ENCODE data around the gene HDAC4.

HDAC4 gene

DNA sequence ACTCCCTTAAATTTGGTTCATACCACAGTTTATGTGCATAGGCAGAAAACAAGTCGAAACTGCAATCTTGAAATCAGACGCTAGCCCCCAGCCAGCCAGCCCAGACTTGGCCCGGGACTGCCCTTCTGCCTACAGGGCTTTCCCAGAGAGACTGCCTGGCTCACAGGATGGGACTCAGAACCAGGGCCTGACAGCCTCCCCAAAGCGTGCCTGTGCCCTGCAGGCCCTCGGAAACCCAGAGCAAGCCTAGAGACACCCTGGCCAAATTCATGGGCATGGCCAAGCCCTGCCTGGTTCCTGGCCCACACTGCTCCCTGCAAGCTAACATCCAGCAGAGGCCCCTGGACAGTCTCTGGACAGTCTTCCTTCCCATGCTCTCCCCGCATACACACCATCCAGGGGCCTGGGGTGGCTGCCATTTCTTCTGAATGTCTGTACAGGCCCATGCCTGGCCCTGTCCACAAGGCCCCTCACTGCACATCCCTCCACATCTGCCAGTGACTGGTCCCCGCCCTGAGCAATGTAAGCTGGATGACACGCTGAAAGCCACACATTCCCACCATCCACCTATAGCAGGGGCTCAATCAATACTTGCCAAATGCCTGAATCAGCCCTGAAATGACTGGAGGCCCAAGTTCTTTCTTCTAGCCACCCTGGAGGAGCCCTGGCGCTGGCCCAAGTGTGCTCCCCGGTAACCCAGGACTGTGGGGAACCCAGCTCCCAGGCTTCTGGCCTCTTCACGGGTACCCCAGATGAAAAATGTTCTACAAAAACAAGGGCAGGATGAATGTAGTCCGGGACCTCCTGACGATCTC, 73.1 kb downstream of the HDAC4 start:
- Histone ChIP-seq H3F3A (ENCODE audit: insufficient read depth) (no peaks in the 10 kb centered on the region), H3K9me2 (replicated peaks; ENCODE audit: insufficient read depth, low read length) (no peaks in the 10 kb centered on the region), H4K20me1 (ENCODE audit: low read depth, low read length) (no peaks in the 10 kb centered on the region), H3K9me3 (ENCODE audit: insufficient read depth, low read length) (no peaks in the 10 kb centered on the region), H2AFZ (ENCODE audit: low read depth, low read length, severe bottlenecking) (no peak overlapping the region), H3K79me2 (ENCODE audit: insufficient read depth, low read length) (no peaks in the 10 kb centered on the region), H3K4me3 (ENCODE audit: insufficient read depth, low read length, poor library complexity, severe bottlenecking) (no peak overlapping the region), H3K27me3 (ENCODE audit: low read length) (no peaks in the 10 kb centered on the region), H3K27ac (ENCODE audit: low read depth, low read length) (no peak overlapping the region), H3K9ac (ENCODE audit: low read length) (no peak overlapping the region), H3K4me2 (ENCODE audit: low read depth, low read length, poor library complexity, severe bottlenecking) (no peak overlapping the region), H3K36me3 (ENCODE audit: low read length) (no peaks in the 10 kb centered on the region)
- TF ChIP-seq CTCF (IDR thresholded peaks at IDR 0.05; ENCODE audit: insufficient read depth, low read length, poor library complexity, severe bottlenecking) (no peak), EZH2phosphoT487 (conservative IDR thresholded peaks at IDR 0.05; ENCODE audit: low read length) (no peak)

DNA sequence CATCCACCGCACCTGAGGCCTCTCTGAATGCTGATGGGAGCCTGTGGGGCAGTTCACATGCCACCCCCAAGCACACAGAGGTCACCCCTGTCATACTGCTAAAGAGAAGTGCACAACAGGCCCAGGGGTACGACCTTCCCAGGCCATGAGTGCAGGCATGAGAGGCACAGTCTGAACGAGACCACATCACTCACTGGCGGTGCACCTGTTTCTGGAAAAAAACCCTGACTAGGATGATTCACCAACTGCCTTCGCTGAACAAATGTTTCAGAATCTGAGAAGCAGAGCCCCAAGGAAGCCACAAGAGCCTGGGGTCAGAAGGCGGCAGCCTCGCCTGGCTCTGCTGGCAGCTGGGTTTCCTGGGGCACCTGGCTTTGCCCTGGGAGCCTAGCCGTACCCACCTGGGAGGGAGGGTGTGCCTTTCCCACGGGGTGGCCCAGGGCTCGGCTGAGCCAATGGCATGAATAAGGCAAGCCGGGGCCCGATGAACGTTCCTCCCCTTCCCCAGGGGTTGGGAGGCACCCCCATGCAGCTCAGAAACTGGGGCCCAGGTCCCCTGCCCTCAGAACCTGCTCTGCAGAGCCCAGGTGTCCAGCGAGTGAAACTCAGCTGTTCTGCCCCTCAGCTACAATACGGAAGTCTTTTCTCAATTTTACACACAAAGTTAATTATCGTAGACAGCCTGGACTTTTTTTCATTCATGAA, 73.8 kb downstream of the HDAC4 start:
- Histone ChIP-seq H3K9me3 (ENCODE audit: insufficient read depth, low read length) (no peaks in the 10 kb centered on the region), H3K4me2 (ENCODE audit: low read depth, low read length, poor library complexity, severe bottlenecking) (no peak overlapping the region), H3K4me3 (ENCODE audit: insufficient read depth, low read length, poor library complexity, severe bottlenecking) (no peak overlapping the region), H2AFZ (ENCODE audit: low read depth, low read length, severe bottlenecking) (no peak overlapping the region), H4K20me1 (ENCODE audit: low read depth, low read length) (no peaks in the 10 kb centered on the region), H3K9ac (ENCODE audit: low read length) (no peak overlapping the region), H3K79me2 (ENCODE audit: insufficient read depth, low read length) (no peaks in the 10 kb centered on the region), H3K27ac (ENCODE audit: low read depth, low read length) (no peak overlapping the region), H3K27me3 (ENCODE audit: low read length) (no peaks in the 10 kb centered on the region), H3F3A (ENCODE audit: insufficient read depth) (no peaks in the 10 kb centered on the region), H3K9me2 (replicated peaks; ENCODE audit: insufficient read depth, low read length) (no peaks in the 10 kb centered on the region), H3K36me3 (ENCODE audit: low read length) (no peaks in the 10 kb centered on the region)
- TF ChIP-seq CTCF (IDR thresholded peaks at IDR 0.05; ENCODE audit: insufficient read depth, low read length, poor library complexity, severe bottlenecking), result no peak
- no peak for TF ChIP-seq EZH2phosphoT487 (conservative IDR thresholded peaks at IDR 0.05; ENCODE audit: low read length)

DNA sequence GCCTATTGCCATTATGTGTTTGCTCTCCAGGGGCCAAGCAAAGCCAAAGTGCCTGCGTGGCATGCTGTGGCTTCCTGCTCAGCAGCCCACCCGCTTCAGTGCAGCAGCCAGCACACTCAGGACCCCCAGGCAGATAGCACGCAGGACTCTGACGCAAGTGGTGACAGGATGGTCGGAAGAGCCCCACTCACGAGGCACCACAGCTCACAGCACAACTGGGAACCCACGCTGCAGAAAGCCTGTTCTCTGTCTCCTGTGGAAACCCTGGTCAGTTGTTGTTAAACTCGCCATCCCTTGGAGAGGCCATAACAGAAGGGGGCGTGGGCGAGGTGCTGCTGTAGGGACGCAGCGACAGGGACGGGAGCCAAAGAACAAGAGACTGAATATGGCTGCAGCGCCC, 76.4 kb downstream of the HDAC4 start:
- Histone ChIP-seq H3K27me3 (ENCODE audit: low read length) (no peaks in the 10 kb centered on the region), H3K36me3 (ENCODE audit: low read length) (no peaks in the 10 kb centered on the region), H3K9ac (ENCODE audit: low read length) (no peak overlapping the region), H3K4me3 (ENCODE audit: insufficient read depth, low read length, poor library complexity, severe bottlenecking) (no peak overlapping the region), H4K20me1 (ENCODE audit: low read depth, low read length) (no peaks in the 10 kb centered on the region), H3K4me2 (ENCODE audit: low read depth, low read length, poor library complexity, severe bottlenecking) (no peak overlapping the region), H3K79me2 (ENCODE audit: insufficient read depth, low read length) (no peaks in the 10 kb centered on the region), H3K27ac (ENCODE audit: low read depth, low read length) (no peak overlapping the region), H3K9me2 (replicated peaks; ENCODE audit: insufficient read depth, low read length) (no peaks in the 10 kb centered on the region), H3K9me3 (ENCODE audit: insufficient read depth, low read length) (no peaks in the 10 kb centered on the region), H3F3A (ENCODE audit: insufficient read depth) (no peaks in the 10 kb centered on the region), H2AFZ (ENCODE audit: low read depth, low read length, severe bottlenecking) (no peak overlapping the region)
- no peak for TF ChIP-seq EZH2phosphoT487 (conservative IDR thresholded peaks at IDR 0.05; ENCODE audit: low read length)
- TF ChIP-seq CTCF (IDR thresholded peaks at IDR 0.05; ENCODE audit: insufficient read depth, low read length, poor library complexity, severe bottlenecking), result no peak
